WI38 (cell line): Measurements from ENCODE around the gene WWC2.

Experiments used
- H3K4me3 ChIP-seq: 2 replicates; pipeline ENCODE4 v1.5.1; 2011; ENCODE audit warnings: low read depth, mild to moderate bottlenecking, control low read depth, low read length
- TF ChIP-seq, protein P1 (sequence below): IDR thresholded peaks from 2 replicates; pipeline ENCODE4 v1.5.1; 2012; ENCODE audit warnings: low read depth, mild to moderate bottlenecking, control low read depth, low read length

The WWC2 gene

DNA sequence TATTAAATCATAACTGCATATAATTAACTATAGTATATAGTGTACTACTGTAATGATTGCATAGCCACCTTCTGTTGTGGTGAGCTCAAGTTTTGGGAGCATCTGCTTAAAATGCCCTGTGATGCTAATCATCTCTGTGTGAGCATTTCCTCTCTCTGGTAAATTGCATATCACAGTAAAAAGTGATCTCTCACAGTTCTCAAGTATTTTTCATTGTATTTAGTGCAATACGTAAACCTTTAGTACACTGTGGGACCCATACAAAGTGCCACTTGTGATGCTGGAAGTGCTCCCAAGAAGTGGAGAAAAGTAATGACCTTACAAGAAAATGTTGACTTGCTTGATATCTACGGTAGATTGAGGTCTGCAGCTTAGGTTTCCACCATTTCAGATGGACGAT is 82.0 kb downstream of the WWC2 start:
- TF ChIP-seq, protein P1, sequence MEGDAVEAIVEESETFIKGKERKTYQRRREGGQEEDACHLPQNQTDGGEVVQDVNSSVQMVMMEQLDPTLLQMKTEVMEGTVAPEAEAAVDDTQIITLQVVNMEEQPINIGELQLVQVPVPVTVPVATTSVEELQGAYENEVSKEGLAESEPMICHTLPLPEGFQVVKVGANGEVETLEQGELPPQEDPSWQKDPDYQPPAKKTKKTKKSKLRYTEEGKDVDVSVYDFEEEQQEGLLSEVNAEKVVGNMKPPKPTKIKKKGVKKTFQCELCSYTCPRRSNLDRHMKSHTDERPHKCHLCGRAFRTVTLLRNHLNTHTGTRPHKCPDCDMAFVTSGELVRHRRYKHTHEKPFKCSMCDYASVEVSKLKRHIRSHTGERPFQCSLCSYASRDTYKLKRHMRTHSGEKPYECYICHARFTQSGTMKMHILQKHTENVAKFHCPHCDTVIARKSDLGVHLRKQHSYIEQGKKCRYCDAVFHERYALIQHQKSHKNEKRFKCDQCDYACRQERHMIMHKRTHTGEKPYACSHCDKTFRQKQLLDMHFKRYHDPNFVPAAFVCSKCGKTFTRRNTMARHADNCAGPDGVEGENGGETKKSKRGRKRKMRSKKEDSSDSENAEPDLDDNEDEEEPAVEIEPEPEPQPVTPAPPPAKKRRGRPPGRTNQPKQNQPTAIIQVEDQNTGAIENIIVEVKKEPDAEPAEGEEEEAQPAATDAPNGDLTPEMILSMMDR: no peak
- no peak overlapping the region for H3K4me3 ChIP-seq

DNA sequence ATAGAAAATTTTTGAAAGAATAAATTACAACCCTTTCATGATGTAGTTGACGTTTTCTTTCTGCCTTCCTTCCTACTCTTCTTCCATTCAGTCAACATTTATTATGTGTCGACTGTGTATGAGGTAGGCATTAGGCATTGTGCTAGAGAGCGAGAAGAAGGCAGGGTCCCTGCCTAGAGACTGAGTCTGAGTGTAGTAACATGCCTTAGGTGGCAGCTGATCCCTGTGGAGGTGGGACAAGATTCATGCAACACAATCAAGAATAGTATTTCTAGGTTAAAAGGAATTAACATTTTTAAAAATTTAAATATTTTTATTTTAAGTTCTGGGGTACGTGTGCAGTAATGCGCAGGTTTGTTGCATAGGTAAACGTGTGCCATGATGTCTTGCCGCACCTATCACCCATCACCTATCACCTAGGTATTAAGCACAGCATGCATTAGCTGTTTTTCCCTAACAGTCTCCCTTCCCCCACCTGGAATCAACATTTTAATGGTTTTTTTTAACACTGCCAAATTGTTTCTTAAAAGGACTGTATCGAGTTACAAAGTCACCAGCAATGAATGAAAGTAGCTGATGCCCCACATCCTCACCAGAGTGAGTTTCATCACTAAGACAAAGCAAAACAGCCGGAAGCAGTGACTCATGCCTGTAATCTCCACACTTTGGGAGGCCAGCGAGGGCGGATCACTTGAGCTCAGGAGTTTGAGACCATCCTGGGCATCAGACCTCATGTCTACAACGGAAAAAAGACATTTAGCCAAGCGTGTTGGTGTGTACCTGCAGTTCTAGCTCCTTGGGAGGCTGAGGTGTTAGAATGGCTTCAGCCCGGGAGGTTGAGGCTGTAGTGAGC is 84.0 kb downstream of the WWC2 start:
- no peak overlapping the region for H3K4me3 ChIP-seq
- TF ChIP-seq, protein P1: no peak

DNA sequence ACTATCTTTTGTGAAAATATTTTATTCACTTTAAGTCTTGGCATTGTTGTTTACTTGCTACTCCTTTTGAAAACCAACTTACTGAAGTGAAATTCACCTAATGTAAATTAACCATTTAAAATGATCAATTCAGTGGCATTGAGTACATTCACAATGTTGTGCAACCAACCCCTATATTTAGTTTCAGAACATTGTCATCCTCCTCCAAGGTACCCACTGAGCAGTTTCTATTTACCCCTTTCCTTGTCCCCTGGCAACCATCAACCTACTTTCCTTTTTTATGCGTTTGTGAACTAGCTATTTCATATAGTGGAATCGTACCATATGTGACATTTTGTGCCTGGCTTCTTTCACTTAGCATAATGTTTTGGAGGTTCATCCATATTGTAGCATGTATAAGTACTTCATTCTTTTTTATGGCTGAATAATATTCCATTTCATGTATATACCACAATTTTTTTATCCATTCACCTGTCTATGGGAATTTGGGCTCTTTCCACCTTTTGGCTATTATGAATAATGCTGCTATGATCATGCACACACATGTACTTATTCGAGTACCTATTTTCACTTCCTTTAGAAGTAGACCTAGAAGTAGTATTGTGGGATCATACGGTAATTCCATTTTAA is 85.0 kb downstream of the WWC2 start:
- TF ChIP-seq, protein P1: no peak
- no peak overlapping the region for H3K4me3 ChIP-seq

DNA sequence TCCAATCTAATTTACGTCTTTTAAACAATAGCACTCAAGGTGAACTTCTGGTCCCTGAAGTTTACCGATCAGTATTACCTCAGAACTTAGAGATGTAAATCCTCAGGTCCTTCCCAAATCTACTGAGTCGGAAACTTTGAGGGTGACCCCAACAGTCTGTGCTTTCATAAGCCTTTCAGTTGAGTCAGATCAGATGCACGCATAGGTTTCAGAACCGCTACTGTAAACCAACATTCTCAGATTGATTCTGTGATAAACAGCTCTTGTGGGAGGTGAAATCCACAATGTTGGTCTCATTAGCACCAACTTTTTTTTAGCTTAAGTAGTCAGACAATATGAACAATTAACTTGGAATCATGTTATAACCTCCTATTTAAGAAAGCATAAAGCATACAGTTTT is 86.0 kb downstream of the WWC2 start:
- no peak overlapping the region for H3K4me3 ChIP-seq
- TF ChIP-seq, protein P1: no peak

DNA sequence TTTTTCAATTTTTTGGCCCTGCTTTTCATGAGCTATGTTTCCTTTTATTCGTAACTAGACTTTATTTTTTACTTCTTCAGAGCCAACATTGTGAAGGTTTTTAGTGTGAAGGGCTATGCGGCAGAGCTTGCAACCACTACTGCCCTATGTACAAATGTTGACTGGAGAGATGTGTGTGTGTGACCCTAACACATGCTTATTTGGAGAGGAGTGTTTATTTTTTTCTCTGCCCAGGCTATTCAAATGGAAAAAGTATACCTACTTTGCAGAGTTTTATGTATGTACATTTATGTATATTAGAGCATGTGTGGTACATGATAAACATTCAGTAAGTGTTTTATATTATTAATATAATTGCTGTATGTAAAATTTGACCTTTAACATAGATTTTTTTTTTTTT is 86.5 kb downstream of the WWC2 start:
- H3K4me3 ChIP-seq: no peak overlapping the region
- TF ChIP-seq, protein P1: no peak

DNA sequence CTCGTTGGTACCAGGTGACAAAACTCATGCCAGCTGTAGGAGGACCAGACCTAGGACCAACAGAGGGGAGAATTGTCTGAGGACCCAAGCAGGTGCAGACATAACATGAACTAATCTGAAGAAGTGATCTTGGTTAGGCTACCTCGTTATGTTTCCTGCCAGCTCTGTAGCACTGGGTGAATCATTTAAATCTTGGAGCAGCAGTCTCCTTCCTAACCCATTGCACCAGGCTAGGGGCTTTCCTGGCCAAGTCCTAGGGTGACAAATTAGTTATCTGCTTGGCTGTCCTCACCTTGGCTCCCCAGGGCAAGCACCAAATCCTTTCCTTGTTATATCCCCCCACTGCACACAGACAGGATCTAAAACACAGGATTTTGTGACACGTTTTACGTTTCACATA is 87.8 kb downstream of the WWC2 start:
- H3K4me3 ChIP-seq: no peak overlapping the region
- TF ChIP-seq, protein P1: no peak

DNA sequence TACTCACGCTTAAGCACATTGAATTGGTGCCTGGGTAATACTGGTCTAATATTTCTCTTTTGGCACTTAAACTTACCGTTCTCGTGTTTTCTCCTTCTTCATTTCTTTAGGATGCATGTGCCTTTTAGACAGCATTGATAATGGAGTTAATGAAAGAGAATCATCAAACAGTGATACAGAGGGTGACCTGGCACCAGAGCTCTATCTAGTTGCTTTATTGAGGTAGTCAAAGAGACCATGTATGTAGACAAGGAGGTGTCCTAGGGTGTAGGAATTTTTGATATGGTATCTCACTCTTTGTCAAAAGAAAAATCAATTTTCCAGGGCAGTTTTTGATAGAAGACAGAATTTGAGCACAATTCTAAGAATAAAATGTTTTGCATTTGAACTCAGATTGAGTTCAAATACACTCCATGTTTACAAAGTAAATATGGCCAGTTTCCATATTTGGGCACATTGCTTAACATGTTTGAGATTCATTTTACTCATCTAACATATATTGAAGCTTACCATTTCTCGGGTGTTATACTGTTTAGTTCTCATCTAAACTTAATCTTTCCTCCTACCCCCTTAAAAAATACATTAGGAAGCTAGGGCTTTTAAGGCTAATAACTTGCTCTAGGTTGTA is 92.0 kb downstream of the WWC2 start:
- H3K4me3 ChIP-seq: no peak overlapping the region
- TF ChIP-seq, protein P1: no peak
